Activated naive CD4-positive, alpha-beta T cell treated with anti-CD3 and anti-CD28 coated beads, Interleukin-2, amount 10 ng/mL, durations not matched to agents 7 days and 5 days (primary cell): ENCODE results near the gene JMY.
"Not testable (repeated sequence)": the region's sequence is repeated elsewhere in the genome, so short reads cannot be mapped to it uniquely, and the experiment has no call there.

Source experiments
- CTCF ChIA-PET: fragments of 350-600 bp; sonication (Branson Sonifier 250); formaldehyde crosslinking; loops from one replicate; lab custom pipeline; 2021; ENCODE audit warnings: antibody characterized with exemption; lab: Charles Lee
- DNase-seq: peaks from one replicate; pipeline ENCODE4 v3.0.0-alpha.2; 2020
- H3K27ac Mint-ChIP-seq: one replicate; pipeline ENCODE4 v1.8.0; 2021; ENCODE audit warnings: mild to moderate bottlenecking, moderate library complexity, mixed read lengths
- H3K27me3 Mint-ChIP-seq: one replicate; pipeline ENCODE4 v1.8.0; 2021; ENCODE audit warnings: mild to moderate bottlenecking, mixed read lengths
- H3K36me3 Mint-ChIP-seq: one replicate; pipeline ENCODE4 v1.8.0; 2021; ENCODE audit warnings: mixed read lengths
- H3K4me1 Mint-ChIP-seq: one replicate; pipeline ENCODE4 v1.8.0; 2021; ENCODE audit warnings: mixed read lengths
- H3K4me3 Mint-ChIP-seq: one replicate; pipeline ENCODE4 v1.8.0; 2021; ENCODE audit warnings: mild to moderate bottlenecking, moderate library complexity, mixed read lengths
- H3K9me3 Mint-ChIP-seq: one replicate; pipeline ENCODE4 v1.8.0; 2021; ENCODE audit warnings: mixed read lengths

The JMY gene

DNA sequence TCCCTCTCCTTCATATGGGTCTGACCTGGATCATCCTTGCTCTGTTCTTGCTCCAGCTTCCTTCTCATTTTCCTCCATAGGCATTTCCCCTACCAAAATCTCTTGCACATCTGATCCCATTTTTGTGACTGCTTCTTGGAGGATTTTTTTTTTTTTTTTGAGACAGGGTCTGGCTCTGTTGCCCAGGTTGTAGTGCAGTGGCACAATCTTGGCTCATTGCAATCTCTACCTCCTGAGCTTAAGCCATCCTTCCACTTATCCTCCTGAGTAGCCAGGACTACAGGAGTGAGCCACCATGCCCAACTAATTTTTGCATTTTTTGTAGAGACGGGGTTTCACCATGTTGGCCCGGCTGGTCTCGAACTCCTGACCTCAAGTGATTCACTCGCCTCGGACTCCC is 10.5 kb upstream of the JMY start:
- Mint-ChIP-seq H3K36me3 (no peaks in the 10 kb centered on the region), H3K27me3 (no peaks in the 10 kb centered on the region), H3K27ac (no peak overlapping the region), H3K9me3 (no peaks in the 10 kb centered on the region), H3K4me3 (no peak overlapping the region), H3K4me1 (peaks cover 3% of the 10 kb centered on the region)
- CTCF ChIA-PET, result interaction anchor here (1.3 kb wide), 1 partner anchor 239 kb away, joined by 3 read pairs; no protein-coding TSS in a partner anchor
- DNase-seq, result no peak

DNA sequence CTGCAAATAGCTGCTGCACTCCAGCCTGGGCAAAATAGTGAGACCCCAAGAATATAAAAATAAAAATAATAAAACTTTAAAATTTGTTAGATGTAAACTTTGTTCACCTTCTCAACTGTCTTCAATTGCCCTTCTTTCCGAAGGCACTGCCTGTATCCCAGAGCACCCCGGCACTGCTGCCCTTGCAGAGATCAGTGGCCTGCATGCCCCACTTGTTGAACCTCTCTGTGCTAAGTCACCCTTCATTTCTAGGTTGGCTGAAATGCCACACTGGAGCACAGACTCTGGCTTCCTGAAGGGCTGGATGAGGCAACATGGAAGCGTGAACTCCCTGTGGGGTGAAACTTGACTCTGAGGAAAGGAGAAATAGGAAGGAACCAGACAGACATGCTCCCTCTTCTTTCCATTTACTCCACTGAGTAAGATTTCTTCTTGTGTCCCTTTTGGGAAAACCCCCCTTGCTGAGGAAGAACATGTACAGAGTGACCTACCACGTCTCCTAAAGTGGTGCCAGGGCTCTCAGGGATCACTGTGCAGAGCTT is 8.4 kb upstream of the JMY start:
- no peaks in the 10 kb centered on the region for H3K36me3 Mint-ChIP-seq
- CTCF ChIA-PET, result no interaction called here

DNA sequence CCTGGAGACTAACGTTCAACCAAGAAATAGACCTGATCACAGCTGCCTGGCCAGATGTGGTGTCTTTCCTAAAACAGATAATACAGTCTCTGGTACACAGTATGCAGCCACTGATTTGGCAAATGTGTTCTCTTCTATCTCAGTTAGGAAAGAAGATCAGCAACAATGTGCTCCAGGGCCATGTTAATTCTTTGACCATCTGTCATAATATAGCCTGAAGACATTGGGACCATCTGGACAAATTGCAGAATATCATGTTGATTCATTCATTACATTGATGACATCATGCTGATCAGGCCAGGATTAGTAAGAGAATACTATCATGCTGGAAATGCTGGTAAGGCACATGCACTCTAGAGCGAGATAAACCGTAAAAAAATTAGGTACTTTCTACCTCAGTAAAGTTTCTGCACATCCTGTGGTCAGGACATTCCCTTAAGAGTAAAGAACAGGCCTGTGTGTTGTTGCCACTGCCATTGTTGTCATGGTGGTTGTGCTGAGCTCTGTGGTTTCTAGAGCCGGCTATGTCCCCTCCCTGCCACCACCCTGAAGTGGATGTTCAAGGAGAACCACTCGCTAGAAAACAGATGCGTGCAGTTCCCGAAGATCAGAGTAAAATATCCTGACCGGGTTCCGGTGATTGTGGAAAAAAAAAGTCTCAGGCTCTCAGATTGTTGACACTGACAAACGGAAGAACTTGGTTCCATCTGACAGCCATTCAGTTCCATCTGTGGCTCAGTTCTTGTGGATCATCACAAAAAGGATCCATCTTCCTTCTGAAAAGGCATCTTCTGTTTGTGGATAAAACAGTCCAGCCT is 6.4 kb upstream of the JMY start:
- Mint-ChIP-seq H3K36me3 (no peaks in the 10 kb centered on the region), H3K27me3 (no peaks in the 10 kb centered on the region), H3K9me3 (no peaks in the 10 kb centered on the region), H3K27ac (no peak overlapping the region), H3K4me3 (no peak overlapping the region), H3K4me1 (peaks cover 3% of the 10 kb centered on the region)
- no peak for DNase-seq
- CTCF ChIA-PET, result no interaction called here

More for the DNA sequence above, 8.4 kb upstream of the JMY start:
- Mint-ChIP-seq H3K9me3 (no peaks in the 10 kb centered on the region), H3K27ac (no peak overlapping the region), H3K4me3 (no peak overlapping the region), H3K4me1 (peaks cover 3% of the 10 kb centered on the region), H3K27me3 (no peaks in the 10 kb centered on the region)
- no peak for DNase-seq

DNA sequence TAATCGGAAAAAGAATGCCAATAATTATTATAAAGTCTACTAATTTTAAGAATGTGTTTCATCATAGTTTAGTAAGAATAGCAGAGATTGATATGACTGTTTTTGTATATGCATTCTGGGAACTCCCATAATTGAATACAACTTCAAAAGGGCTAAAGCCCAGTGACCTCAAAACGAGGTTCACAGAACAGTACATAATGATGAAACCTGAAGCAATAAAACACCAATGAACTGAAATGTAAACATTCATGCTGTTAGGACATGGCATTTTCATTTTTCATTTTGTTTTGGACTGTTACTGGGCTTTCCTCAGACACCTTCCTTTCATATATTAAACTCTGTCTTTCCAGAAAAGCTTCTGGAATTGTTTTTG is 684 bp upstream of the JMY start:
- Mint-ChIP-seq H3K36me3 (no peaks in the 10 kb centered on the region), H3K4me1 (peaks cover 25% of the 10 kb centered on the region), H3K9me3 (no peaks in the 10 kb centered on the region), H3K4me3 (peak overlapping the region; percentile 90), H3K27me3 (peaks cover 3% of the 10 kb centered on the region), H3K27ac (peak overlapping the region; percentile 92)
- no peak for DNase-seq
- CTCF ChIA-PET, result no interaction called here

DNA sequence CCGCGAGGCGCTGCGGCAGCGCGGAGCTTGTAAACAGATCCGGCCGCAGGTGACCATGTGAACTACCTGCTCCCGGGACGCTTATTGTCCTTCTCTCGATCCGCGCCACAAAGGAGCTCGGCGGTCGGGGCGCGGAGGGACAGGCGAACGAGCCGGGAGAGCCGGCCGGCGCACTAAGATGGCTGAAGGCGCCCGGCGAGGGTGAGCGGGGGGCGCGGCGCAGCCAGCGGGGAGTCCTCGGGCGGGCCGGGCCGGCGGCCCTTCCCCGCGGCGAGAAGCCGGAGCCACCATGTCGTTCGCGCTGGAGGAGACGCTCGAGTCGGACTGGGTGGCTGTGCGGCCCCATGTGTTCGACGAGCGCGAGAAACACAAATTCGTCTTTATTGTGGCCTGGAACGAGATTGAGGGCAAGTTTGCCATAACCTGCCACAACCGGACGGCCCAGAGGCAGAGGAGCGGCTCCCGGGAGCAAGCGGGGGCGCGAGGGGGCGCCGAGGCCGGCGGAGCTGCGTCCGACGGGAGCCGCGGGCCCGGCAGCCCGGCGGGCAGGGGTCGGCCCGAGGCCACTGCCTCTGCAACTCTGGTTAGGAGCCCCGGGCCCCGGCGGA is 535 bp downstream of the JMY start:
- peaks cover 2% of the 10 kb centered on the region for H3K36me3 Mint-ChIP-seq
- H3K4me3 Mint-ChIP-seq, result peak overlapping the region; percentile 90
- CTCF ChIA-PET, result interaction anchor here (0.8 to 1.6 kb wide), 2 partner anchors 20 to 847 kb away, joined by 3 read pairs; no protein-coding TSS in a partner anchor
- peaks cover 3% of the 10 kb centered on the region for H3K27me3 Mint-ChIP-seq
- H3K4me1 Mint-ChIP-seq, result peaks cover 33% of the 10 kb centered on the region
- no peaks in the 10 kb centered on the region for H3K9me3 Mint-ChIP-seq
- H3K27ac Mint-ChIP-seq, result peak overlapping the region; percentile 87
- DNase-seq, result peak; percentile 52

DNA sequence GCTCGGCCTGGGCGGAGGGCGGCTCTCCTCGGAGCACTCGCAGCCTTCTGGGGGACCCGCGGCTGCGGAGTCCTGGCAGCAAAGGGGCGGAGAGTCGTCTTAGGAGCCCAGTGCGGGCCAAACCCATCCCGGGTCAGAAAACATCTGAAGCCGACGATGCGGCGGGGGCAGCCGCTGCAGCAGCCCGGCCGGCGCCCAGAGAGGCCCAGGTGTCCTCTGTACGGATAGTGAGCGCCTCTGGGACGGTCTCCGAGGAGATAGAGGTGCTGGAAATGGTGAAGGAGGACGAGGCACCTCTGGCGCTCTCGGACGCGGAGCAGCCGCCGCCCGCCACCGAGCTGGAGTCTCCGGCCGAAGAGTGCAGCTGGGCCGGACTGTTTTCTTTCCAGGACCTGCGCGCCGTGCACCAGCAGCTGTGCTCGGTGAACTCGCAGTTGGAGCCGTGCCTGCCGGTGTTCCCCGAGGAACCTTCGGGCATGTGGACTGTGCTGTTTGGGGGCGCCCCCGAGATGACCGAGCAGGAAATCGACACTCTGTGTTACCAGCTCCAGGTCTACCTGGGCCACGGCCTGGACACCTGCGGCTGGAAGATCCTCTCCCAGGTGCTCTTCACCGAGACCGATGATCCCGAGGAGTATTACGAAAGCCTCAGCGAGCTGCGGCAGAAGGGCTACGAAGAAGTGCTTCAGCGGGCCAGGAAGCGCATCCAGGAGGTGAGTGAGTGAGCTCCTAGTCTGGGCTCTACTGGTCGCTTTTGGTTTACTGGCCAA is 1.2 kb downstream of the JMY start:
- Mint-ChIP-seq H3K36me3 (peaks cover 2% of the 10 kb centered on the region), H3K4me3 (peak overlapping the region; percentile 90), H3K27ac (peak overlapping the region; percentile 87), H3K4me1 (peaks cover 36% of the 10 kb centered on the region), H3K9me3 (no peaks in the 10 kb centered on the region), H3K27me3 (peaks cover 3% of the 10 kb centered on the region)
- peak; percentile 60 for DNase-seq
- CTCF ChIA-PET, result interaction anchor here (0.8 to 1.6 kb wide), 4 partner anchors 11 to 846 kb away, joined by 3 read pairs; no protein-coding TSS in a partner anchor

DNA sequence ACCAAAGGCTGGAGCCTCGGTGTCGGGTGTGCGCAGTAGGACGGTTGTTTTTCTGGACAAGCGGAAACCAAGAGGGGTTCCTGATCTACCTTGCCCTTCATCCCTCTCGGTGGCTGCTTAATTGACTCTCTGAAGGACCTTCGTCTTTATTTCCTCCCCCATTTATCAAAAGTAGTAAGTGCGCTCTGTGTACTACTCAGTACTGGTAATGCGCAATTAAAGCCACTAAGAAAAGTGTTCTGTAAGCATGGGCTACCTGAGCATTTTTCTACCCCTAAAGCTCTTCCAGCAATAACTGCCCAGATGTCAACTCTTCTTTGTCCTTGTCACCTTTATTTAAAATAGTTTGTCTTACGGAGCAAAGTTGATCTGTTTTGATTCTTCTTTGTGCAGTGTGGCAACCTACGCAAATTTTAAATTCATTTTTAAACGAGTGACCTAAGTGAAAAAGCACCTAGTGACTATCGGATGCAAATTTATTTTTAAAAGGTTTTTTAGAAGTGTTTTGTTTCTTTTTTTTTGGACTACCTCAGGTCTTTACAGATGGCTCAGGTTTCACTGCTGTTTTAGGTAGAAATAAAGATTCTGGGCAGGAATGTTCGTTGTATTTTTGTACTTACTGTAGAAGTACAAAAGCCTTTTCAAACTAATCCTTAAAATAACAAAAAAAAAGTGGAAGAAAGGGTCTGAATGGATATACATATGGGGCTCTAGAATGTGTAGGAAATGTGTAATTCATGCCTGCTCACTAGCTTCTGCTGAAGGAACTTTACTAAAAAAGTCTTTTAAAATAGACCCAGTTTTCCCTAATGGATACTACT is 2.0 kb downstream of the JMY start:
- DNase-seq, result no peak
- H3K9me3 Mint-ChIP-seq, result no peaks in the 10 kb centered on the region
- CTCF ChIA-PET, result interaction anchor here (0.9 to 1.6 kb wide), 3 partner anchors 10 to 846 kb away, joined by 3 read pairs; no protein-coding TSS in a partner anchor
- peaks cover 3% of the 10 kb centered on the region for H3K27me3 Mint-ChIP-seq
- H3K4me3 Mint-ChIP-seq, result peak overlapping the region; percentile 90
- H3K4me1 Mint-ChIP-seq, result peaks cover 36% of the 10 kb centered on the region
- H3K36me3 Mint-ChIP-seq, result peaks cover 2% of the 10 kb centered on the region
- H3K27ac Mint-ChIP-seq, result peak overlapping the region; percentile 87

DNA sequence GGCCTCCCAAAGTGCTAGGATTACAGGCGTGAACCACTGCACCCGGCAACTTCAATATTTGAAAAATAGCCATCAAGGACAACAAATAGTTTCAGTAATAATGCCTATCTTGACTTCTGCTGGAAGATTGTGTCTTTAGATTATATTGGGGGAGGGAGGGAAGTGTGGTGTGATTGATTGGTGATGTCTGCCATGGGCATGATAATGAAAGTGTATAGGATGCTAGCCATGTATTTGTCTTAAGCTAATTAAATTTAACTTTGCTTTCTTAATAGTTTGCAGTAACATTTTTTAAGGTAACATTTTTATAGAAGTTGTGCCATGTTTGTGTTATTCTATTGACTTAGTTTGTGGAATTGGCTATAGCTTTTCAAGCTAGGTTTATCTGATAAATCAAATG is 4.6 kb downstream of the JMY start:
- peaks cover 2% of the 10 kb centered on the region for H3K36me3 Mint-ChIP-seq
- CTCF ChIA-PET, result no interaction called here

DNA sequence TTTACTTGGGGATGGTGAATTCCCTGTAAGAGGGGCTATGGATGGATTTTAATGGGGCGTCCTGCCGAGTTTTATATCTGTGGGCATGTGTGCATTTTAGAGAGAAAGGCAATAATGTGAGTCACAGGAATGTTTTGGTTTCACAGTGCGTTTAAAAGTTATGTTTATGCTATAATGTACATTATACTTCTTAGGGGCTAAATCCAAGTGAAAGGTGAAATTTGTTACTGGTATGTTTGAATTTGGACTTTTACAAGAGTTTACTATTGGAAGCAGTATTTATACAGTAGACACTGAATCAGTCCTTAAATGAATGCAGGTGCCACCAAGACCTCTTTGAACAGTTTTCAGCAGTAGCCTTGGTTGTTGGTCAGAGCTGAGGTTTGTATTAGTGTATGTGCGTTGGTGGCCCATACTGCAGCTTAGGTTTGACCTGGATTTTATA is 5.6 kb downstream of the JMY start:
- Mint-ChIP-seq H3K27me3 (no peaks in the 10 kb centered on the region), H3K27ac (no peak overlapping the region), H3K36me3 (peaks cover 2% of the 10 kb centered on the region), H3K9me3 (no peaks in the 10 kb centered on the region), H3K4me3 (no peak overlapping the region), H3K4me1 (peaks cover 39% of the 10 kb centered on the region)
- DNase-seq, result no peak
- CTCF ChIA-PET, result no interaction called here

More for the DNA sequence above, 4.6 kb downstream of the JMY start:
- no peaks in the 10 kb centered on the region for H3K9me3 Mint-ChIP-seq
- peaks cover 3% of the 10 kb centered on the region for H3K27me3 Mint-ChIP-seq
- no peak overlapping the region for H3K27ac Mint-ChIP-seq
- DNase-seq, result no peak
- no peak overlapping the region for H3K4me3 Mint-ChIP-seq
- peaks cover 41% of the 10 kb centered on the region for H3K4me1 Mint-ChIP-seq

DNA sequence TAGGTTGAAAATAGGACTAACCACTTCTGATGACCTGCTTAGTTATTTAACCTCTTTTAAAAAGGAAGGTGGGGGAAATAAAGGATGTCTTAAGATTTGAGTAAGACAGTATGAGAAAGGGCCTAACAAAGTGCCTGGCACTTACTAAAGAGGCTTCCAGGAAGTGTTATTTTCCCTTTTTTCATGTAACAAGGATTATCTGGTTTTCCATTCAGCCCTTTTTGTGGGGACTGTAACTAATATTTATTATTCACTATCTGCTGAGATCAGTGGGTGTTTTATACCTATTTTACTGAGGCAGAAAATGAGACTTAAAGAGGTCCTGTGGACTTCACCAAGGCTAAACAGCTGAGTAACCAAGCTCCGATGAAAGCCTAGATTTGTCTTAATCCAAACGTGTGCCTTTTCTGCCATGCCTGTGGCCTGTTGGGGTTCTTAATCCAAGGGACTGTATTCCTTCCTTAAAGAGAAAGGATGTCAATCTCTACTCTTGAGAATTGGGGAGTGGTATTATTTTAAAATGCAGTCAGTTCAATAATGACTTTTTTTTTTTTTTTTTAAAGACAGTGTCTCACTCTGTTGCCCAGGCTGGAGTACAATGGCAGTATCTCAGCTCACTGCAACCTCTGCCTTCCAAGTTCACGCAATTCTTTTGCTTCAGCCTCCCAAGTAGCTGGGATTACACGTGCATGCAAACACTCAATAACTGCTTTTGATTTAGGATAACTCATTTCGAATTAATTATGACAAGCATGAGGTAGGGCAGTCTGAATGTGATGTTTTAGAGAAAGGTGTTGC is 6.5 kb downstream of the JMY start:
- Mint-ChIP-seq H3K27ac (no peak overlapping the region), H3K9me3 (no peaks in the 10 kb centered on the region), H3K4me3 (no peak overlapping the region), H3K27me3 (no peaks in the 10 kb centered on the region), H3K36me3 (peaks cover 2% of the 10 kb centered on the region), H3K4me1 (peaks cover 37% of the 10 kb centered on the region)
- CTCF ChIA-PET, result interaction anchor here (0.9 to 1.3 kb wide), 4 partner anchors 13 to 125 kb away, joined by 3 to 4 read pairs (median 4); no protein-coding TSS in a partner anchor
- DNase-seq, result no peak

DNA sequence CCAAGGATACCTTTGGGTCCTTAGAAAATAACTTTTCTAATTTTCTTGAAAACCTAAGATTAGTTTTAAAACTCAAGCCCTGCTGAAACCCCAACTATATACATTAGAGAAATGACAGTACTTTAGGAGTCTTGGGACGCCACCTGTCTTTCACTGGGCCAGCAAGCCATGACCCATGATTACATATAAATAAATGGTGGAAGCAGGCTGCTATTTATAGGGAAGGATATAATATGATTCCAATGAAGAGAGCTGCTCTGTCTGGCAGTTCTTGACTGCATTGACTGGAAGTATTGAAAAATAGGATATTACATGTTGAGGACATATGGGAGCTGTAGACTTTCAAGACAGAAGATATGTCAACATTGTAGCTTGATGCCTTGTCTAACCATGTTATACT is 7.3 kb downstream of the JMY start:
- Mint-ChIP-seq H3K4me3 (no peak overlapping the region), H3K36me3 (peaks cover 2% of the 10 kb centered on the region), H3K9me3 (no peaks in the 10 kb centered on the region), H3K27me3 (no peaks in the 10 kb centered on the region), H3K4me1 (peaks cover 30% of the 10 kb centered on the region), H3K27ac (no peak overlapping the region)
- no peak for DNase-seq
- CTCF ChIA-PET, result interaction anchor here (0.9 to 1.3 kb wide), 4 partner anchors 12 to 126 kb away, joined by 3 to 4 read pairs (median 4); no protein-coding TSS in a partner anchor

DNA sequence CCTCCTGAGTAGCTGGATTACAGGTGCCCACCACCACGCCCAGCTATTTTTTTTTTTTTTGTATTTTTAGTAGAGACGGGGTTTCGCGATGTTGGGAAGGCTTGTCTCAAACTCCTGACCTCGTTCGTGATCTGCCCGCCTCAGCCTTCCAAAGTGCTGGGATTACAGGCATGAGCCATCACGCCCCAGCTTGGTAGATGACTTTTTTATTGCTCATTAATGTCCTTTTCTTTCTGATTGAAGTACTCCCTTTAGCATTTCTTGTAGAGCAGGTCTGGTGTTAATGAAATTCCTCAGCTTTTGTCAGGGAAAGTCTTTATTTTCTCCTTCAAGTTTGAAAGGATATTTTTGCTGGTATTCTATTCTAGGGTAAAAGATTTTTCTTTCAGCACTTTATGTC is 18.1 kb downstream of the JMY start:
- not testable (repeated sequence) for DNase-seq, H3K27me3 Mint-ChIP-seq, H3K27ac Mint-ChIP-seq, H3K4me3 Mint-ChIP-seq, H3K36me3 Mint-ChIP-seq, H3K4me1 Mint-ChIP-seq, H3K9me3 Mint-ChIP-seq
- CTCF ChIA-PET, result interaction anchor here (0.7 kb wide), 1 partner anchor 1488 kb away, joined by 3 read pairs; no protein-coding TSS in a partner anchor
